SK-N-SH (cell line): ENCODE results near the gene RPS19. TPM values are rescaled to one million over a fixed set of nuclear protein-coding genes. Genes with fewer than 3 reads are reported as not detected.

Experiments used
- CTCF ChIA-PET: fragments of 300-600, 350-600 bp; formaldehyde crosslinking; extraction: SDS; loops from one replicate; lab custom pipeline; 2021; lab: Yijun Ruan, JAX
- POLR2A ChIA-PET: fragments of 350-600 bp; sonication (Branson Sonifier 250); formaldehyde crosslinking; extraction: SDS; loops from one replicate; lab custom pipeline; 2020; ENCODE audit warnings: antibody characterized with exemption, inconsistent platforms; lab: Yijun Ruan, JAX
- DNase-seq: peaks from one replicate; pipeline ENCODE4 v3.0.0; 2012
- H2AFZ ChIP-seq: fragments of 200-600 bp; sonication (generic); 2 replicates; pipeline ENCODE4 v1.8.1; 2016; ENCODE audit warnings: antibody characterized with exemption, mild to moderate bottlenecking, low read depth
- H3F3A ChIP-seq: fragments of 200-600 bp; sonication (generic); replicated peaks from 2 replicates; pipeline ENCODE3; 2016; ENCODE audit warnings: antibody characterized with exemption, mild to moderate bottlenecking; ENCODE audit not compliant: insufficient read depth
- H3K27ac ChIP-seq, 2 experiments: fragments of 200-500 bp in 1 of 2; fragments of 200-600 bp in 1 of 2; sonication (Bioruptor generic) in 1 of 2; sonication (generic), shearing (Covaris generic) in 1 of 2; 2 replicates each; pipeline versions ENCODE4 v1.5.1 to v1.6.1; 2014 to 2016; ENCODE audit warnings: low read depth in 2 of 2, inconsistent platforms in 1 of 2, low read length in 1 of 2, mild to moderate bottlenecking in 1 of 2, mixed read lengths in 1 of 2
- H3K27me3 ChIP-seq: fragments of 200-600 bp; sonication (generic), shearing (Covaris generic); 2 replicates; pipeline ENCODE4 v1.6.1; 2016; ENCODE audit warnings: mixed run types; ENCODE audit not compliant: insufficient read depth
- H3K36me3 ChIP-seq, 2 experiments: fragments of 200-500 bp in 1 of 2; fragments of 200-600 bp in 1 of 2; sonication (Bioruptor generic) in 1 of 2; sonication (generic) in 1 of 2; replicated peaks in 1 of 2; 2 replicates each; pipeline versions ENCODE3 to v1.5.1; 2014 to 2016; ENCODE audit warnings: low read length in 1 of 2, mild to moderate bottlenecking in 1 of 2; ENCODE audit not compliant: insufficient read depth in 2 of 2, control insufficient read depth in 1 of 2
- H3K4me1 ChIP-seq, 2 experiments: fragments of 200-500 bp in 1 of 2; fragments of 200-600 bp in 1 of 2; sonication (Bioruptor generic) in 1 of 2; sonication (generic), shearing (Covaris generic) in 1 of 2; 2 replicates each; pipeline versions ENCODE4 v1.5.1 to v1.6.1; 2014 to 2016; ENCODE audit warnings: low read depth in 1 of 2, low read length in 1 of 2, mixed run types in 1 of 2; ENCODE audit not compliant: insufficient read depth in 2 of 2, control insufficient read depth in 1 of 2
- H3K4me2 ChIP-seq: fragments of 200-600 bp; sonication (generic), shearing (Covaris generic); 2 replicates; pipeline ENCODE4 v1.6.1; 2017; ENCODE audit warnings: mixed run types
- H3K4me3 ChIP-seq, 2 experiments: fragments of 200-500 bp in 1 of 2; fragments of 200-600 bp in 1 of 2; sonication (Bioruptor generic) in 1 of 2; sonication (generic), shearing (Covaris generic) in 1 of 2; 2 replicates each; pipeline versions ENCODE4 v1.5.1 to v1.8.1; 2014 to 2016; ENCODE audit warnings: low read depth in 2 of 2, inconsistent platforms in 1 of 2, low read length in 1 of 2, mild to moderate bottlenecking in 1 of 2, mixed read lengths in 1 of 2, moderate library complexity in 1 of 2
- H3K79me2 ChIP-seq: fragments of 200-600 bp; sonication (generic); 2 replicates; pipeline ENCODE4 v1.8.1; 2017; ENCODE audit warnings: mild to moderate bottlenecking; ENCODE audit not compliant: insufficient read depth
- H3K9ac ChIP-seq: fragments of 200-600 bp; sonication (generic); 2 replicates; pipeline ENCODE4 v1.6.1; 2017; ENCODE audit warnings: mixed run types
- H3K9me2 ChIP-seq: fragments of 200-600 bp; sonication (generic); 2 replicates; pipeline ENCODE4 v1.6.1; 2017; ENCODE audit warnings: mixed run types
- H3K9me3 ChIP-seq: fragments of 200-600 bp; sonication (generic); 2 replicates; pipeline ENCODE4 v1.6.1; 2017; ENCODE audit warnings: mixed run types, mild to moderate bottlenecking, moderate library complexity
- H4K20me1 ChIP-seq: fragments of 200-600 bp; sonication (generic); 2 replicates; pipeline ENCODE4 v1.6.1; 2017; ENCODE audit warnings: mild to moderate bottlenecking, mixed run types; ENCODE audit not compliant: insufficient read depth
- CHD2 ChIP-seq: fragments of 150-350 bp; IDR thresholded peaks from 2 replicates; pipeline ENCODE4 v1.6.1; 2018; ENCODE audit warnings: low read length; ENCODE audit not compliant: partially characterized antibody
- EZH2phosphoT487 ChIP-seq: fragments of 200-600 bp; sonication (generic); IDR thresholded peaks from 2 replicates; pipeline ENCODE4 v1.6.1; 2017; ENCODE audit warnings: low read depth, mixed run types, mild to moderate bottlenecking, antibody characterized with exemption, moderate library complexity, borderline replicate concordance
- GATA2 ChIP-seq: sonication (generic); formaldehyde crosslinking; IDR thresholded peaks from 2 replicates; pipeline ENCODE4 v1.5.0; 2020; ENCODE audit warnings: mild to moderate bottlenecking, missing genetic modification reagents
- IRF3 ChIP-seq: fragments of 150-350 bp; IDR thresholded peaks from 2 replicates; pipeline ENCODE4 v1.6.1; 2016; ENCODE audit warnings: mild to moderate bottlenecking, low read depth, low read length
- MAX ChIP-seq: IDR thresholded peaks from 2 replicates; pipeline ENCODE4 v1.4.0; 2012; ENCODE audit warnings: low read depth
- MXI1 ChIP-seq: IDR thresholded peaks from 2 replicates; pipeline ENCODE4 v1.6.1; 2012; ENCODE audit warnings: mild to moderate bottlenecking, low read depth, low read length, improper control_type of control experiment
- NFIC ChIP-seq: IDR thresholded peaks from 2 replicates; pipeline ENCODE4 v1.4.0; 2012; ENCODE audit warnings: borderline replicate concordance
- POLR2AphosphoS5 ChIP-seq: IDR thresholded peaks from 2 replicates; pipeline ENCODE4 v1.6.1; 2012; ENCODE audit warnings: low read depth, low read length
- RFX5 ChIP-seq: IDR thresholded peaks from 2 replicates; pipeline ENCODE4 v1.6.1; 2012; ENCODE audit warnings: mild to moderate bottlenecking, improper control_type of control experiment, low read length
- SMC3 ChIP-seq: IDR thresholded peaks from 2 replicates; pipeline ENCODE4 v1.6.1; 2012; ENCODE audit warnings: low read depth, low read length, improper control_type of control experiment
- TAF1 ChIP-seq: IDR thresholded peaks from 2 replicates; pipeline ENCODE4 v1.6.1; 2012; ENCODE audit warnings: low read depth, mild to moderate bottlenecking, low read length, moderate library complexity, borderline replicate concordance
- TCF12 ChIP-seq: IDR thresholded peaks from 2 replicates; pipeline ENCODE4 v1.4.0; 2012
- YY1 ChIP-seq: IDR thresholded peaks from 2 replicates; pipeline ENCODE4 v1.4.0; 2012; ENCODE audit warnings: low read depth, mild to moderate bottlenecking
- WGBS: methylation state at CpG from one replicate; pipeline ENCODE4 v1.1.6; 2017; ENCODE audit warnings: low lambda C conversion rate; 5-methylcytosine and 5-hydroxymethylcytosine counted together
- polyA plus RNA-seq, 3 experiments: library from polyadenylated mRNA; depleted of rRNA; stranded (reverse); fragments of >200 nt; gene quantifications; 2 replicates each; pipeline ENCODE4 v1.2.3, GENCODE V29; 2012
- TF ChIP-seq, protein P1 (sequence below): IDR thresholded peaks from 2 replicates; pipeline ENCODE4; 2012
- TF ChIP-seq, protein P2 (sequence below): fragments of 200-600 bp; sonication (generic); IDR thresholded peaks from 2 replicates; pipeline ENCODE4 v1.6.1; 2017; ENCODE audit warnings: antibody characterized with exemption, mild to moderate bottlenecking, moderate library complexity

Gene RPS19
- polyA plus RNA-seq, 1 of the 3 experiments (the other 2 are of a cell fraction): 2,819 TPM

DNA sequence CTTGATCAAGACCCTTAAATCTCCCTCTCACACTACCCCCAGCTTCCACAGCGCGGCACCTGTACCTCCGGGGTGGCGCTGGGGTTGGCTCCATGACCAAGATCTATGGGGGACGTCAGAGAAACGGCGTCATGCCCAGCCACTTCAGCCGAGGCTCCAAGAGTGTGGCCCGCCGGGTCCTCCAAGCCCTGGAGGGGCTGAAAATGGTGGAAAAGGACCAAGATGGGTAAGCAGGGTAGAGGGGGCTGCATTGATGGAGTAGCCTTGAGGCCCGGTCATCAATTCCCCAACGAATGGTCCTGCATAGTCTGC is 8.9 kb downstream of the RPS19 start:
- Histone ChIP-seq H4K20me1 (peaks cover 95% of the 10 kb centered on the region), H3K4me3 (no peak overlapping the region), H2AFZ (no peak overlapping the region), H3K4me2 (no peak overlapping the region), H3K79me2 (peaks cover 46% of the 10 kb centered on the region), H3K27ac (no peak overlapping the region), H3K27me3 (no peaks in the 10 kb centered on the region), H3F3A (peaks cover 92% of the 10 kb centered on the region), H3K4me1 (peaks cover 8 to 14% of the 10 kb centered on the region in 2 experiments; a peak in 2 of 4 replicates), H3K36me3 (peaks cover 60 to 69% of the 10 kb centered on the region in 2 experiments)
- CTCF ChIA-PET: interaction anchor here (1.0 to 1.4 kb wide), 3 partner anchors 34 to 89 kb away, joined by 3 to 8 read pairs (median 6); no protein-coding TSS in a partner anchor
- TF ChIP-seq IRF3: no peak
- no peak for TF ChIP-seq NFIC
- TF ChIP-seq, protein P1, sequence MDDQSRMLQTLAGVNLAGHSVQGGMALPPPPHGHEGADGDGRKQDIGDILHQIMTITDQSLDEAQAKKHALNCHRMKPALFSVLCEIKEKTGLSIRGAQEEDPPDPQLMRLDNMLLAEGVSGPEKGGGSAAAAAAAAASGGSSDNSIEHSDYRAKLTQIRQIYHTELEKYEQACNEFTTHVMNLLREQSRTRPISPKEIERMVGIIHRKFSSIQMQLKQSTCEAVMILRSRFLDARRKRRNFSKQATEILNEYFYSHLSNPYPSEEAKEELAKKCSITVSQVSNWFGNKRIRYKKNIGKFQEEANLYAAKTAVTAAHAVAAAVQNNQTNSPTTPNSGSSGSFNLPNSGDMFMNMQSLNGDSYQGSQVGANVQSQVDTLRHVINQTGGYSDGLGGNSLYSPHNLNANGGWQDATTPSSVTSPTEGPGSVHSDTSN: no peak
- no peak for TF ChIP-seq MAX
- no peak for TF ChIP-seq POLR2AphosphoS5
- TF ChIP-seq GATA2: no peak
- TF ChIP-seq MXI1: no peak
- TF ChIP-seq, protein P2, sequence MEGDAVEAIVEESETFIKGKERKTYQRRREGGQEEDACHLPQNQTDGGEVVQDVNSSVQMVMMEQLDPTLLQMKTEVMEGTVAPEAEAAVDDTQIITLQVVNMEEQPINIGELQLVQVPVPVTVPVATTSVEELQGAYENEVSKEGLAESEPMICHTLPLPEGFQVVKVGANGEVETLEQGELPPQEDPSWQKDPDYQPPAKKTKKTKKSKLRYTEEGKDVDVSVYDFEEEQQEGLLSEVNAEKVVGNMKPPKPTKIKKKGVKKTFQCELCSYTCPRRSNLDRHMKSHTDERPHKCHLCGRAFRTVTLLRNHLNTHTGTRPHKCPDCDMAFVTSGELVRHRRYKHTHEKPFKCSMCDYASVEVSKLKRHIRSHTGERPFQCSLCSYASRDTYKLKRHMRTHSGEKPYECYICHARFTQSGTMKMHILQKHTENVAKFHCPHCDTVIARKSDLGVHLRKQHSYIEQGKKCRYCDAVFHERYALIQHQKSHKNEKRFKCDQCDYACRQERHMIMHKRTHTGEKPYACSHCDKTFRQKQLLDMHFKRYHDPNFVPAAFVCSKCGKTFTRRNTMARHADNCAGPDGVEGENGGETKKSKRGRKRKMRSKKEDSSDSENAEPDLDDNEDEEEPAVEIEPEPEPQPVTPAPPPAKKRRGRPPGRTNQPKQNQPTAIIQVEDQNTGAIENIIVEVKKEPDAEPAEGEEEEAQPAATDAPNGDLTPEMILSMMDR: no peak
- no peak for TF ChIP-seq CHD2
- no peak for TF ChIP-seq RFX5
- TF ChIP-seq TAF1: no peak
- TF ChIP-seq EZH2phosphoT487: no peak
- no peak for TF ChIP-seq TCF12
- no peak for TF ChIP-seq SMC3
- no peak for TF ChIP-seq YY1
- TF ChIP-seq, all 33 proteins: peak for 0
- H3K9ac ChIP-seq: no peak overlapping the region
- POLR2A ChIA-PET: interaction anchor here (2.3 kb wide), 1 partner anchor 8 kb away, joined by 8 read pairs; the partner anchor contains the start of gene RPS19
- H3K9me2 ChIP-seq: no peaks in the 10 kb centered on the region
- H3K9me3 ChIP-seq: no peaks in the 10 kb centered on the region
- 93% methylated on average over 8 of the region's 12 CpGs for WGBS
- no peak for DNase-seq
